ENCODE results near the gene LUC7L2.
"Not testable (repeated sequence)": the region's sequence is repeated elsewhere in the genome, so short reads cannot be mapped to it uniquely, and the experiment has no call there.

Gene LUC7L2

DNA sequence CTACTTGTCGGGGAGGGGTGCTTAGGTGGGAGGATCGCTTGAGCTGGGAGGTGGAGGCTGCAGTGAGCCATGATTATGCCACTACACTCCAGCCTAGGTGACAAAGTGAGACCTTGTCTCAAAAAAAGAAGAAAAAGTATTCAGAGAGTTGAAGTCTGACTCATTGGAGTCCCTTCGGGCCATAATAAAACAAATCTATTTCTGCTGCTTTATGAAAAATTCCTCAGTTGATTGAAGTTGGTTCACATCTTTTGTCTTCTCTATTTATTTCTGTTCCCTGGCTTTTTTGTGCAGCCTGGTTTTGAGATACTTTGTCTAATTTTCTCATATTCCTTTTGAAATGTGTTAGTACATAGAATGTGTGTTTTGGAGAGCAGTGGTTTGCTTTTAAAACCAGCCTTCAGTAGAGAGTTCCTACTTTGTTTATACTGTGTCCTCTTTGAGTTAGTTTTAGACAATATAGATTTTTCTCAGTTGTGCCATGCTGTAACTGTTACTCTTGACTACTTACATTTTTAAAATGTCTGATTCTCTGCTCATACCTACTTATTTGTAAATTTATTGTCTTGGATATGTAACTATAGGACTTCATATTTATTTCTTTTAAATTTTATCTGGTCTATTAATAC lies 36.7 kb downstream of the LUC7L2 start:
- no peak for DNase-seq (ENCODE audit: low spot score)

DNA sequence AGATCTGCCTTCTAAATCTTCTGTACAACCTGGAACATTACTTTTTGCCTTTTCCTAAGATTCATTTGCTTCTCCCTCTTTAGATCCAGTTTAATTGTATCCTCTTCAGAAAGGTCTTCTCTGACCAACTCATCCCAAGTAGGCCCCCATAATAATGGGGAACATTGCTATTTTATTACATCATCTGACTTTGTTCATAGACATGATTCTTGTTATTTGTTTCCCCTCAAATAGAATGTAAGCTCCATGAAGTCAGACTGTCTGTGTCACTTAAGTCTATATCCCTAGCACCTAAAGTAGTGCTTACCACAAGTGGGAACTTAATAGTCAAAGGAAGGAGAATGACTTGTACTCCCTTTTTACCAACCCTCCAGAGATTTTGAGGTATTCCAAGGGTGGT lies 37.5 kb downstream of the LUC7L2 start:
- DNase-seq (ENCODE audit: low spot score) = no peak

DNA sequence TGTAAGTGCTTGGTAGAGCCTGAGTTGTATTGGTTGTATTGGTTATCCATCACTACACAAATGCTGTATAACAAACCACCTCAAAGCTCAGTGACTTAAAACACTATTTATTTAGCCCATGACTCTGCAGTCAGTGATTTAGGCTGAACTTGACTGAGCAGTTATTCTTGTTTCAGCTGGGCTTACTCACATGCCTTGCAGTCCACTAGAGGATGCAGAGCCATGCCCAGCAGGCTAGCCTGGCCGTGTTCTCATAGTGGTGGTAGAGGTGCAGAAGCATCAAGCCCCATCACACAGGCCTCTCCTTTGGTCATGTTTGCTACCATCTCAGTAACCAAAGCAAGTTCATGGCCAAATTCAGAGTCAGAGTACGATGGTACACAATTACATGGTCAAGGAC lies 43.9 kb downstream of the LUC7L2 start:
- no peak for DNase-seq (ENCODE audit: low spot score)

DNA sequence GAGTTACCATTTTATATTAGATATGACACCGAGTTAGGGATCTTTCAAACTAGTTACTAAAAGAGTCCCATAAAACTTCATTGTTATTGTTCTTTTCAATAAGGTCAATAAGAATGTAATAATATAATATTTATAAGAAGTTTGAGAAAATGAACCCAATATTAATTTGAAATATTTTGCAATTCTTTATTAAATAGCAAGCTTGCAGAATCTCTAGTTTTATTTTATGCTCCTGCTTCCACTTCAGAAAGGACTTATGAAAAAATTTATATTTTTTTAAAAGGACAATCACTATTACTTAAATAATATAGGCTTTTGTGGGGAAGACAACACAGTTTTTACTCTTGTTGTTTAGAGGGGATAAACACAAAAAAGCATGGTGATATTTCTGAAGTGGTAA lies 47.9 kb downstream of the LUC7L2 start:
- DNase-seq (ENCODE audit: low spot score) = no peak

DNA sequence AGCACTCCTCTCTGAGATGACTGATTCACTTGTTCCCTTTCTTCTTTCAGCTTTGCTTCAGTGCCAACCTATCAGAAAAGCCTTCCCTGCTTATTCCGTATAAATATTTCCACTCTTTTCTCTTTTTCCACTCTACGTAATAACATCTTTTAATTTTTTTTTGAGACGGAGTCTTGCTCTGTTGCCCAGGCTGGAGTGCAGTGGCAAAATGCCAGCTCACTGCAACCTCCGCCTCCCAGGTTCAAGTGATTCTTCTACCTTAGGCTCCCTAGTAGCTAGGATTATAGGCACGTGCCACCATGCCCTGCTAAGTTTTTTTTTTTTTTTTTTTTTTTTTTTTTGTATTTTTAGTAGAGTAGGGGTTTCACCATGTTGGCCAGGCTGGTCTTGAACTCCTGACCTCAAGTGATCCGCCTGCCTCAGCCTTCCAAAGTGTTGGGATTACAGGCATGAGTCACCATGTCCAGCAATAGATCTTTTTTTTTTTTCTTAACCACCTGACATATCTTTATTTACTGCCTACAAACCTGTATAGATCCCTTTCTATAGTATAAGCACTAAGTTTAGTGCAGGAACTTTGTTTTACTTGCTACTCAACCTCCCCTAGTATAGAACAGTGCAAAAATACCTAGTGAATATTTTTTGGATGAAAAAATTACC lies 55.2 kb downstream of the LUC7L2 start:
- DNase-seq (ENCODE audit: low spot score) = not testable (repeated sequence)

DNA sequence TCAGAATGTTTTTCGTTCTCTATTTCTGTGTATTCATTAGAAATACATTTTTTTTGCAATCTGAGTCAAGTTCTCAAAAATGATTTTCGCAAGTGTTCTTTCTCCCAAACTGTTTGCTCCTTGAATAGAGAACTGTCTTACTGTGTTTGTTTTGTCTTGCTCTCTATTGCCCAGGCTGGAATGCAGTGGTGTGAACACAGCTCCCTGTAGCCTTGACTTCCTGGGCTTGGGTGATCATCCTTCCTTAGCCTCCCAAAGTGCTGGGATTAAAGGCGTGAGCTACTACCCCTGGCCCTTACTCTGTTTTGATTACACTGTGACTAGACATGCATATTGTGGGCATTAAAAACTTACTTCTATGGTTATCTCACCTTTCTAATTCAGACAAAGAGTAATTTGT lies 56.7 kb downstream of the LUC7L2 start:
- no peak for DNase-seq (ENCODE audit: low spot score)

DNA sequence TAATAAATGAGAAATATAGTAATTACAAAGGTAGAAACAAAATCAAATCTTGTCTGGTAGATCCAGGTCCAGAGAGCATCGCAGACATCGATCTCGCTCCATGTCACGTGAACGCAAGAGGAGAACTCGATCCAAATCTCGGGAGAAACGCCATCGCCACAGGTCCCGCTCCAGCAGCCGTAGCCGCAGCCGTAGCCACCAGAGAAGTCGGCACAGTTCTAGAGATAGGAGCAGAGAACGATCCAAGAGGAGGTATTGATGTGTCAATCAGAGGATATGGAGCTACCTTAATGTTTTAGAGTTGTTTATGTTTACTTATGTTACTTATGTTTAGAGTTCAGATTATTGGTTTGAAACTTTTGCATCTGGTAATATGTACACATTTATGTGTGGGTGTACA lies 57.8 kb downstream of the LUC7L2 start:
- no peak for DNase-seq (ENCODE audit: low spot score)

DNA sequence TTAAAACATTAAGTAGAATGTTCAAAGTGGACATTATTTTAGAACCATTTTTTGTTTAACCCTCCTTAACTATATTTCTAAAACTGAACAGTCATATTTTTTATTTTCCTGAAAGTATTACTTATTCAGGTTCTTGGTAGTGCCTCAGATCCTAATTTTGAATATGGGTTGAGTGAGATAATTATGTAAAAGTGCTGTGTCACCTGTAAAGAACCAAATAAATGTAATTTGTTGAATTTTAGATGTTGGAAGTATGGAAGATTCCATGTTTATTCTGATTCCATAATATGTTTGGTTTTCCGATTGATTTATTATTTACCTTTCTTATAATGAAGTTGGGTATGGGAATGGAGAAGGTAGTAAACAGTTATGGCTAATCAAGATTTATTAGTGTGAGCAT lies 61.4 kb downstream of the LUC7L2 start:
- DNase-seq (ENCODE audit: low spot score) = no peak

DNA sequence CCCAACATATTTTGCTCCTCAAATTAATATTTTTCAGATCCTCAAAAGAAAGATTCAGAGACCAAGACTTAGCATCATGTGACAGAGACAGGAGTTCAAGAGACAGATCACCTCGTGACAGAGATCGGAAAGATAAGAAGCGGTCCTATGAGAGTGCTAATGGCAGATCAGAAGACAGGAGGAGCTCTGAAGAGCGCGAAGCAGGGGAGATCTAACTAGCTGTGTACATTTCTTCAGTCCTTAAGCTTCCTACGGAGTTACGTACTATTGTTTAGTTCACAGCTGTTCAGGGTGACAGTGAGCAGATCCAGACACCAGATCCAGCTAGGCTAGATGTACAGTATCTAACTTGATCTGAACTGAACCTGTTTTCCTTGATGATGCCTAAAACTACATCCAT lies 62.4 kb downstream of the LUC7L2 start:
- DNase-seq (ENCODE audit: low spot score) = no peak

DNA sequence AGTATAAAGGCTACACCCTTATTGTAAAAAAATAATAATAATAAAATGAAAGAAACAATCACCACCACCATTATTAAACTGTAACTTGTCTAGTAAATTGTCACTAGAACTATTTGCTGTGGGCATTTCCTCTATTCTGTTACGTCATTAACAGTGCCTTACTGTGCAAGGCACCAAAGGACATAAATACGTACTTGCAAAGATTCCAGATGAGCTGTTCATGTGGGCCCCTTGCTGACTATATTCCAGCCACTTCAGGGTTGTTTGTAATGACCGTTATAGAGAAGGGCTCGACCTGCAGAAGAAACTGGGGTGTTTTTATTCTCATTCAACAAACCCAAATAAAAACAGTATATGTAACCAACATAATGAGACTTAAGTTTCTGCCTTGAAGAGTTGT lies 63.4 kb downstream of the LUC7L2 start:
- no peak for DNase-seq (ENCODE audit: low spot score)

DNA sequence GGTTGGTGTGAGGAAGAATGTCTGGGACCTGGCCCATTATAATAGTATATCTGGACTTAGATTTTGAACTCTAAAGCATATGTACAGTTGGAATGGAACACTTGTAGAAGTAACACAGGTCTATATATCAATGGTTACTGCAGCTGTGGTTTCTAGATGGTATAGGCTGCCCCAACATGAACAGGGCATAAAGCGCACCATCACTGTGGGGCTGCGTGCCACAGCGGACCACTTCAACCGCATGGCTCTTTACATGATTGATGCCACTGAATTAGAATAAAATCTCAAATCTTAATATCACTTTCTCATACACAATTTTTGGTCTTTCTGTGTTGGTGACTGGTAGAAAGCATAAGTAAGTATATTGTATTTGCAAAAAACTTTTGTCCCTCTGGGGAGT lies 64.3 kb downstream of the LUC7L2 start:
- no peak for DNase-seq (ENCODE audit: low spot score)

DNA sequence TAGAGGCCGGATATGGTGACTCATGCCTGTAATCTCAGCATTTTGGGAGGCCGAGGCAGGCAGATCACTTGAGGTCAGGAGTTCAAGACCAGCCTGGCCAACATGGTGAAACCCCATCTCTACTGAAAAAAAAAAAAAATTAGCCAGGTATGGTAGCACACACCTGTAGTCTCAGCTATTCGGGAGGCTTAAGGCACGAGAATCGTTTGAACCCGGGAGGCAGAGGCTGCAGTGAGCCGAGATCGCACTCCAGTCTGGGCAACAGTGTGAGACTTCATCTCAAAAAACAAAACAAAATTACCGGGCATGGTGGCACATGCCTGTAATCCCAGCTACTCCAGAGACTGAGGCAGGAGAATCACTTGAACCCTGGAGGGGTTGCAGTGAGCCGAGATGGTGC lies 66.0 kb downstream of the LUC7L2 start:
- not testable (repeated sequence) for DNase-seq (ENCODE audit: low spot score)

DNA sequence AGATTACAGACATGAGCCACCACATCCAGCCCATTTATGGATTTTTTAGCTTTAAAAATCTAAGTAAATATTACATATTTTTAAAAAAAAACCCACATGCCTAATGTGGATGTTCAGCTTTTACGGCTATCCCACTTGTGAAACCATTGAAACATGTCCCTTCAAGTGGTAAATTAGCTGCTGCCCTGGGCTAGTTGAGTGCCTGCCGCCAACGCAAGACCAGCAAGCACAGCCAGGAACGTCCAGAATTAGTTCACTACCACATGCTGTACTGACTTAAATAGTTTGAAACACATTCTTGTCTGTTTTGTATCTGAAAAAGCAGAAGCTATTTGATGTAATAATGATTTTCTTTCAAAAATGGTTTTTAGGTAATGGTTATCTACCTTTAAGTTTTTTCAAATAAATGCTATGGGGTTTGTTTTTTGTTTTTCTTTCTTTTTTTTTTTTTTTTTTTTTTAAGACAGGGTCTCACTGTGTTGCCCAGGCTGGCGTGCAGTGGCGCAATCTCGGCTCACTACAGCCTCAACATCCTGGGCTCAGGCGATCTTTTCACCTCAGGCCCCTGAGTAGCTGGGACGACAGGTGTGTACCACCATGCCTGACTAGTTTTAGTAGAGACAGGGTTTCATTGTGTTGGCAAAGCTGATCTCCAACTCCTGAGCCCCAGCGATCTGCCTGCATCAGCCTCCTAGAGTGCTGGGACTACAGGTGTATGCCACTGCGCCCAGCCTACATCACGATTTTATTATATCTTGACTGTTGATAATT lies 66.7 kb downstream of the LUC7L2 start:
- no peak for DNase-seq (ENCODE audit: low spot score)

DNA sequence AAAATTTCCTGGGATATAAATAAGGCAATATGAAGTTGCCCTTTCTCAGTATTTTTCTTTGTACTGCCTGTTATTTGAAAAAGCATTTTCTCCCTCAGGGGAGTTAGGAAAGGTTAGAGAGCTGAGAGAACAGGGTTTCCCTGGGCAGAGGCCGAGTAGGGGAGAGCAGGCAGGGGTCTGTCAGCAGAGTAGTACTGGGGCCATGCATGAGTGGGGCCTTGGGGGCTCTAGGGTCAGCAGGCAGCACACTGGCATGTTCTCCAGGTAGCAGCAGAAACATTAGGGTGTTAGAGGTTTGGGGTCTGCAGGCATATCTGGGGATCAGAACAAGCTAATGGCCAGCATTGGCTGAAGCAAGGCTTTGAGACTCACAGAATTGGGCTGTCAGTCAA lies 67.3 kb downstream of the LUC7L2 start:
- no peak for DNase-seq (ENCODE audit: low spot score)

DNA sequence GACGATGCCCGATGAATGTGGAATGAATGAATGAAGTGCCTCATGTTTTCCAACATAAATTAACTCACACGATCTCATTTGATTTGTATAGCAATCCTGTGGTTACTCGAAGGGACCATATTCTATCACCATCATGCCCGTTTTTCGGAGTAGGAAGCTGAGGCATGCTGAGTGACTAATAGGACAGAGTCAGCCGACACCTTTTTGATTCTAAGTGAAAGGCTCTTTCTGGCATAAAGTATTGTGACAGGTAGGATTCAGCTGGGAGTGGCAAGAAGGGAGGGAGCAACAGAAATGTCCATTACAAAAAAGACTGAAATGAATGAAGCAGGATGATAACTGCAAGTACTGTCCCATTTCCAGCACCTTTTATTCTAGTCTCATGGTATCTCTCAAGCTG lies 68.1 kb downstream of the LUC7L2 start:
- no peak for DNase-seq (ENCODE audit: low spot score)

DNA sequence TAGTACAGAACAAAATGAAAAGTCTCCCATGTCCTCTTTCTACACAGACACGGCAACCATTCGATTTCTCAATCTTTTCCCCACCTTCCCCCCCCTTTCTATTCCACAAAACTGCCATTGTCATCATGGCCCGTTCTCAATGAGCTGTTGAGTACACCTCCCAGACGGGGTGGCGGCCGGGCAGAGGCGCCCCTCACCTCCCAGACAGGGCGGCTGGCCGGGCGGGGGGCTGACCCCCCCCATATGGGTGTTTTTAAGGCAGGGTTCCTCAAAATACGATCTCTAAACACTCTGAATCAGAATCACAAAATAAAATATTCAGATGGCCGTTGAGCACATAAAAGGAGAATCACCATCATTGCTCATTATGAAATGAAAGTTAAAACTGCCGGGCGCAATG lies 70.0 kb downstream of the LUC7L2 start:
- DNase-seq (ENCODE audit: low spot score) = not testable (repeated sequence)

DNA sequence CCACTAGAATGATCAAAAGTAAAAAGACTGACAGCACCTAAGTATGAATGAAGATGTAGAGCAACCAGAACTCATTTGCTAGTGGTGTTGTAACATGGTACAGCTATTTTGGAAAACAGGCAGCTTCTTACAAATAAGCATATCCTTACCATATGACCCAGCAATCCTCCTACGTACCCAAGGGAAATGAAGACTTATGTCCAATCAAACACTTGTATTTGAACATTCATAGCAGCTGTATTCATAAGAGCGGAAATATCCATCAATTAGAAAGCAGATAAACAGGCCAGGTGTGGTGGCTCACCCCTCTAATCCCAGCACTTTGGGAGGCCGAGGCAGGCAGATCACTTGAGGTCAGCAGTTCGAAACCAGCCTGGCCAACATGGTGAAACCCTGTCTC lies 70.7 kb downstream of the LUC7L2 start:
- DNase-seq (ENCODE audit: low spot score) = no peak

DNA sequence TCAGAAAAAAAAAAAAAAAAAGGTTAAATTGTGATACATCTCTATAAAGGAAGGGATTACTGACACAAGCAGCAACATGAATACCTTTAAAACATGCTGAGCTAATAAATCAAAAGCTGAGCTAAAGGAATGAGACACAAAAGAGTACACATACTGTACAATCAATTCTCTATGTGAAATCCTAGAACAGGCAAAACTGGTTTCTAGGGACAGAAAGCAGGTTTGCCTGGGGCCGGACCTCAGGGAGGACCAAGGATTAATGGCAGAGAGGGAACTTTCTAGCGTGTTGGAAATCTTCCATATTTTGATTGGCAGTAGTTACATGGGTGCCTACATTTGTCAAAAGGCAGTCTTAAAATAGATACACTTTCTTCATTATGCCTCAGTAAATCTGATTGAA lies 71.3 kb downstream of the LUC7L2 start:
- no peak for DNase-seq (ENCODE audit: low spot score)

DNA sequence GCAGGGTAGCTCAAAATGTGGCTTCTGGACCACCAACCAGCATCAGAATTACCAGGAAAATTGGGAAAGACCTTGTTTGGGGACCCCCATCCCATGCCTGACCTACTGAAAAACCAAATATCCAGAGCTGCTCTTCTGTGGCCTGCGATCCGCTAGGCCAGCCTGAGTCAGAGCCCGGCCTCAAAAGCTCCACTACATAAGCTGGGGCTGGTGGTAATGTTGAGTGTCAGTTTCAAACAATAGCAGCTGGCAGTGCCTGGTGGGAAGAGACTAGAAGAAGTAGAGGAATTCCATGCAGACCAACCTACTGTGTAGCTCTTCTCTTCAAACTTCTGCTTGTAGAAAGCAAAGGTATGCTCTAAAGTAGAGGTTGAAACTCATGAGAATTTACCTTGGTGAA lies 71.8 kb downstream of the LUC7L2 start:
- no peak for DNase-seq (ENCODE audit: low spot score)

DNA sequence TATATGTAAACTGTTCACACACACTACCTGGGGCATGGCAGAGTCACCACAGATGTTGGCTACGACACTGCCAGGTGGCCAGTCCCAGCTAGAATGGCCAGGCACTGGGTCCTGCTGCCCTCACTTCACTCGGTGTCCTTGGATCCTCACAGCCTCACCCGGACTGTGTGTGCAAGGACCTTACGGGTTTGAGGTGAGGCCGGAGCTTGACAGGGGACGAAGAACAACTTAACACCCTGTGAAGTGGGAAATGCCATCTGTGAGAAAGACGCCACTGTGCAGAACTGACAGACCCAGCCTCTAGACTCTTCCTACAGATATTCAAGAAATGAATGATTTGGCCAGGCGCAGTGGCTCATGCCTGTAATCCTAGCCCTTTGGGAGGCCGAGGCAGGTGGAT lies 77.1 kb downstream of the LUC7L2 start:
- DNase-seq (ENCODE audit: low spot score) = no peak

DNA sequence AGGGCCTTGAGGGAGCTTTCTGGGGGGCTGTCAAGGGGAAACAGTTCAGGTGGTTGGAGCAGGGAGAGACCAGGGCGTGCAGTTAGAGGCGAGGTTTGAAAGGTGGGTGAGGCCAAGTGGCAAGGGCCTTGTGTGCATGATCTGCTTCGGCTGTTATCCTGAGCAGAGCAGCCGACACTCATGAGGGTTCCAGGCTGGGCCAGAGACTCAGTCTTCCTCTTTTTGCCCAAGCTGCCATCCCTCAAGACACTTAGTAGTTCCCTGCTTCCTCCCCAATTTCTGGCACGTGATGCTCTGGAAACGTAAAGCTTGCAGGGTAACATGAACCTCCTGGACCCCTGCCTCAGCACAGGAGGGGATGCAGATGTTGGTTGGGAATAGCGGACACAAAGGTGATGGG lies 79.7 kb downstream of the LUC7L2 start:
- DNase-seq (ENCODE audit: low spot score) = no peak

DNA sequence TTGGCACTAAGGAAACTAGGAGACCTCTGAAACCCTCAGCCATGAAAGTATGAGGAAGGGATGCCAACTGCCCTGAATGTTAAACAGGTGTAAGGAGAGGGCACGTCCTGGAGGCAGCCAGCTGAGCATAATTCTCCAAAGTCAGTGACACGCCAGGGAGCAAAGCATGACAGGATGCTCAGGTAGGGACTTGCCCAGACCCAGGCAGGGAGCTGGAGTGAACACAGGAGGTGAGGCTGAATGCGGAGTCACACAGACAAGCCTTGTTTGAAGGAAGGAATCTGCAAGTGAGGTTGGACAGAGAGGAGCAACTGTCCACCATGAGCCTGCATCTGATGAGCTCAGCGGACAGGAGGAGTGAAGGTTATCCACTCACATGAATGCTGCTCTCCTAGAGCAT lies 82.3 kb downstream of the LUC7L2 start:
- no peak for DNase-seq (ENCODE audit: low spot score)

DNA sequence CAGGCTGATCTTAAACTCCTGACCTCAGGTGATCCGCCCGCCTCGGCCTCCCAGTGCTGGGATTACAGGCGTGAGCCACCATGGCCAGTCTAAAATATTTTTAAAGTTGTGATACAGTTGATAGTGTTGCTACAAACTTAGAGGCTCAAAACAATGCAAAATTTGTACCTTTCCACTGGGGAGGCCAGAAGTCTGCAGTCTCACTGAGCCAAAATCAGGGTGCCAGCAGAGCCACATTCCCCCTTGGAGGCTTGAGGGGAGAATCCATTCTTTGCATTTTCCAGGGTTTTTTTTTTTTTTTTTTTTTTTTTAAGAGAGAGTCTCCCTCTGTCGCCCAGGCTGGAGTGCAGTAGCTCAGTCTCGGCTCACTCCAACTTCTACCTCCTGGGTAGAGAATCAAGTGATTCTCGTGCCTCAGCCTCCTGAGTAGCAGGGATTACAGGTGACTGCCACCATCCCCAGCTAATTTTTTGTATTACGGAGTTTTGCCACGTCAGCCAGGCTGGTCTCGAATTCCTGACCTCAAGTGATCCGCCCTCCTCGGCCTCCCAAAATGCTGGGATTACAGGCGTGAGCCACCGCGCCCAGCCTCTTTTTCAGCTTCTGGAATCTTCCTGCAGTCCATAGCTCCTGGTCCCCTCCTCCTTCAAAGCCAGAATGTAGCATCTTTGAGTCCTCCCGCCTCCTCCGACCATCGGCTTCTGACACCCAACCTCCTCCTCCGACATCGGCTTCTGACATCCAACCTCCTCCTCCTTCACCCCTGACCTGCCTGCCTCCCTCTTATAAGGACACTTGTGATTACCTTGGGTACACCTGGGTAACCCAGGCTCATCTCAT lies 86.6 kb downstream of the LUC7L2 start:
- no peak for DNase-seq (ENCODE audit: low spot score)
